Sigmoid colon (tissue), 4 donors: ENCODE results near the gene LAMA4.

Experiments used
- EP300 ChIP-seq, 4 donors: sonication (generic); formaldehyde crosslinking; IDR thresholded peaks; one replicate each; pipeline ENCODE4 v1.6.1; 2017; ENCODE audit warnings: antibody characterized with exemption in 4 of 4
- POLR2A ChIP-seq, 2 donors: fragments of 450-650 bp; IDR thresholded peaks; one replicate each; pipeline ENCODE4 v1.6.1; 2016; ENCODE audit warnings: antibody characterized with exemption in 2 of 2, mild to moderate bottlenecking in 2 of 2, moderate library complexity in 2 of 2
- TF ChIP-seq, protein P1 (sequence below), 4 experiments: fragments of 450-650 bp in 3 of 4; fragments of 200-600 bp in 1 of 4; IDR thresholded peaks; one replicate each; pipeline ENCODE4 v1.5.1; 2016 to 2019; ENCODE audit warnings: antibody characterized with exemption in 4 of 4, mild to moderate bottlenecking in 3 of 4, moderate library complexity in 2 of 4

DNA sequence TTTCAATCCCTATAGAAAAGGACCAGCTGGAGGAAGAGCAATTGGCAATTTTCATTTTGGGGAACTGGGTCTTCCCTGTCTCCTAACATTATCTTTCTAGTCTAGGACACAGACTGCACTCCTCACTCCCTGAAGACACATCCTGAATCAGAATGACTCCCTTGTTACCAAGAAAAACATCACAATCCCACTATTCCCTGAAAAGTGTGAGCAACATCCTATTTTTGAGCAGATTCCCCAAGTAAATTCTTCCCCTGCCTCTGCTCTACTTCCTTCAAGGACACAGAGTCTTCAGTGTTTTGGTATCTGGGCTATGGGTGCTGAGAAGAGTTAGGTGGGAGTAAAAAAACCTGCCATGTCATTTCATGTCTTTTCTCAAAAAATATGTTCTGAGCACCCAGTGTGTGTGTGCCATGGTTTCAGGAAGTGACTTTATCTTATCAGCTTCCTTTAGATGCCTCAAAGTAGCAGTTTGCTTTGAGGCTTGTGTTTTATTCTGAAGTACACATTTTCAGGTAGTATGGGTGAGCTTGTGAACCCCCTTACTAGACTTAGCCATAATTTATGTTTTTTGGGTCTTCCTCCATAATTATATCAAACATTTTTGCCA lies 12.4 kb downstream of the LAMA4 start:
- no peak for TF ChIP-seq POLR2A (IDR thresholded peaks at IDR 0.05)
- TF ChIP-seq, protein P1, sequence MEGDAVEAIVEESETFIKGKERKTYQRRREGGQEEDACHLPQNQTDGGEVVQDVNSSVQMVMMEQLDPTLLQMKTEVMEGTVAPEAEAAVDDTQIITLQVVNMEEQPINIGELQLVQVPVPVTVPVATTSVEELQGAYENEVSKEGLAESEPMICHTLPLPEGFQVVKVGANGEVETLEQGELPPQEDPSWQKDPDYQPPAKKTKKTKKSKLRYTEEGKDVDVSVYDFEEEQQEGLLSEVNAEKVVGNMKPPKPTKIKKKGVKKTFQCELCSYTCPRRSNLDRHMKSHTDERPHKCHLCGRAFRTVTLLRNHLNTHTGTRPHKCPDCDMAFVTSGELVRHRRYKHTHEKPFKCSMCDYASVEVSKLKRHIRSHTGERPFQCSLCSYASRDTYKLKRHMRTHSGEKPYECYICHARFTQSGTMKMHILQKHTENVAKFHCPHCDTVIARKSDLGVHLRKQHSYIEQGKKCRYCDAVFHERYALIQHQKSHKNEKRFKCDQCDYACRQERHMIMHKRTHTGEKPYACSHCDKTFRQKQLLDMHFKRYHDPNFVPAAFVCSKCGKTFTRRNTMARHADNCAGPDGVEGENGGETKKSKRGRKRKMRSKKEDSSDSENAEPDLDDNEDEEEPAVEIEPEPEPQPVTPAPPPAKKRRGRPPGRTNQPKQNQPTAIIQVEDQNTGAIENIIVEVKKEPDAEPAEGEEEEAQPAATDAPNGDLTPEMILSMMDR (IDR thresholded peaks at IDR 0.05) = no peak
- TF ChIP-seq EP300 (IDR thresholded peaks at IDR 0.05) = no peak
